K562 (cell line): ENCODE measurements around the gene DHPS. TPM values are rescaled to one million over a fixed set of nuclear protein-coding genes. Genes with fewer than 3 reads are reported as not detected.

Experiments
- CBX1 ChIP-seq: sonication (generic); IDR thresholded peaks from 2 replicates; pipeline ENCODE4 v1.6.1; 2016; ENCODE audit warnings: antibody characterized with exemption, low read depth, mild to moderate bottlenecking
- EGR1 ChIP-seq: fragments of 450-650 bp; conservative IDR thresholded peaks from 2 replicates; pipeline ENCODE4 v1.6.1; 2017; ENCODE audit warnings: mild to moderate bottlenecking
- EWSR1 ChIP-seq: fragments of 450-650 bp; IDR thresholded peaks from 2 replicates; pipeline ENCODE4 v1.6.1; 2018; ENCODE audit warnings: borderline replicate concordance, mild to moderate bottlenecking, low read depth, moderate library complexity; ENCODE audit not compliant: partially characterized antibody
- HDAC2 ChIP-seq: fragments of 450-650 bp; IDR thresholded peaks from 2 replicates; pipeline ENCODE4 v1.6.1; 2016; ENCODE audit warnings: mild to moderate bottlenecking
- HMG20A ChIP-seq: fragments of 450-650 bp; formaldehyde crosslinking; conservative IDR thresholded peaks from 2 replicates; pipeline ENCODE4 v1.4.0; 2020; ENCODE audit warnings: mild to moderate bottlenecking, mixed read lengths
- MCM2 ChIP-seq: fragments of 450-650 bp; IDR thresholded peaks from 2 replicates; pipeline ENCODE4 v1.6.1; 2017; ENCODE audit warnings: low read depth, mild to moderate bottlenecking
- MEF2D ChIP-seq: conservative IDR thresholded peaks from 2 replicates; pipeline ENCODE4 v1.6.1; 2016; ENCODE audit warnings: low read depth, missing genetic modification characterization, missing compliant biosample characterization
- ZNF75A ChIP-seq: fragments of 450-650 bp; formaldehyde crosslinking; IDR thresholded peaks from 2 replicates; pipeline ENCODE4 v1.4.0; 2020; ENCODE audit warnings: mild to moderate bottlenecking
- polyA plus RNA-seq, 8 experiments: library from polyadenylated mRNA; depleted of rRNA in 4 of 8; stranded (reverse) in 5 of 8; unstranded in 3 of 8; fragments of >200 nt; fragmentation: Nextera tagmentation in 2 of 8; fragmentation: Illumina TruSeq in 1 of 8; extraction: Ambion mirVana in 2 of 8; extraction: Trizol in 1 of 8; gene quantifications; 2 replicates each; pipeline versions ENCODE4 v1.2.1 to v1.2.3, GENCODE V29; 2011 to 2014; ENCODE audit warnings: inconsistent platforms in 1 of 8, missing spikeins in 1 of 8
- total RNA-seq, 7 experiments: library from RNA; depleted of rRNA in 6 of 7; stranded (reverse); fragments of >200 nt in 6 of 7; fragmentation: Illumina TruSeq in 2 of 7; extraction: Trizol in 2 of 7; gene quantifications; 2 replicates each; pipeline versions ENCODE4 v1.2.1 to v1.2.3, GENCODE V29; 2011 to 2021; ENCODE audit warnings: low replicate concordance in 1 of 7
- TF ChIP-seq, protein P1 (sequence below), 2 experiments: fragments of 450-650 bp; IDR thresholded peaks; 2 replicates each; pipeline ENCODE4 v1.6.1; 2016; ENCODE audit warnings: mild to moderate bottlenecking in 2 of 2, borderline replicate concordance in 1 of 2, low read depth in 1 of 2, moderate library complexity in 1 of 2
- TF ChIP-seq, protein P2 (sequence below): fragments of 450-650 bp; IDR thresholded peaks from one replicate; pipeline ENCODE4 v1.6.1; 2018; ENCODE audit warnings: mild to moderate bottlenecking, moderate library complexity; ENCODE audit not compliant: partially characterized antibody
- TF ChIP-seq, protein P3 (sequence below): fragments of 450-650 bp; formaldehyde crosslinking; IDR thresholded peaks from 2 replicates; pipeline ENCODE4 v1.4.0; 2020; ENCODE audit warnings: mild to moderate bottlenecking
- TF ChIP-seq, protein P4 (sequence below): sonication (generic); formaldehyde crosslinking; IDR thresholded peaks from 2 replicates; pipeline ENCODE4 v1.8.0; 2023; ENCODE audit warnings: mild to moderate bottlenecking, missing genetic modification reagents

Gene DHPS
- total and polyA plus RNA-seq, 9 of the 15 experiments (the other 6 are each of a cell fraction or from before 2014, with no cell fraction given): 47.1 to 110 (median 79.9) TPM

DNA sequence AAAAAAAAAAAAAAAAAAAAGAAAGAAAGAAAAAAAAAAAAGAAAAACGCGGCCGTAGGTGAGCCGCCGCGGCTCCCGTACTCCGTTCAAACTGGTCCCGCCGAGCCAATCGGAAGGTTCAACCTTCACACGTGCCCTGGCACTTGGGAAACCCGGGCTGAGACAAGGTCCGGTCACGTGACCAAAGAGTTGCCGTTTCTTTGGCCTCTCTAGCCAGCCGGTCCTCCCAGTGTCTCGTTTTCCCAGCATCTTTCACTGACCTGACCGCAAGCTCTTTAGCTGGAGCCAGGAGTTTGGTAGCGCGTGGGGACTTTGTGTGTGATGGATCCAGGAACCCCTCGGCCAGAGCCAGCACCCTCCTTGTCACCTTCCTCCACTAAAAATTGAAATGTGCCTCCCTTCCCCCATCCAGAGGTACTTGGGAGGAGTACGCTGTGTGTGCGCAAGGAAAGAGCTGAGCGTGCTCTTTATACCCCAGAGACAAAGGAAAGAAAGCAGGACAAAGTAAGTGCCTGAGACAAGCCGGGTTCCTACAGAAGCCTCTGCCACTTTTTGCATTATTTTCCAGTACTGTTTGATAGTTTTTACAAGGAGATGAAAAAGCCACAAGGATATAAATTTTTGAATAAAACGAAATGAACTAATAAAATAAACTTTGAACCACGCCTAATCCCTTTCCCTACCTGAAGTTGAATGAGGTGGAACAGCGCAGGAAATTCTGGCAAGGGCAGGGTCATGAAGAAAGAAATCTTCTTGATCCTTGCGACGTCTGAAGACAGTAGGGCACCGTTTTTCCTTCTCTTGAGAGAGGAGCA lies 41.1 kb upstream of the DHPS start (continued):
- TF ChIP-seq, protein P1, sequence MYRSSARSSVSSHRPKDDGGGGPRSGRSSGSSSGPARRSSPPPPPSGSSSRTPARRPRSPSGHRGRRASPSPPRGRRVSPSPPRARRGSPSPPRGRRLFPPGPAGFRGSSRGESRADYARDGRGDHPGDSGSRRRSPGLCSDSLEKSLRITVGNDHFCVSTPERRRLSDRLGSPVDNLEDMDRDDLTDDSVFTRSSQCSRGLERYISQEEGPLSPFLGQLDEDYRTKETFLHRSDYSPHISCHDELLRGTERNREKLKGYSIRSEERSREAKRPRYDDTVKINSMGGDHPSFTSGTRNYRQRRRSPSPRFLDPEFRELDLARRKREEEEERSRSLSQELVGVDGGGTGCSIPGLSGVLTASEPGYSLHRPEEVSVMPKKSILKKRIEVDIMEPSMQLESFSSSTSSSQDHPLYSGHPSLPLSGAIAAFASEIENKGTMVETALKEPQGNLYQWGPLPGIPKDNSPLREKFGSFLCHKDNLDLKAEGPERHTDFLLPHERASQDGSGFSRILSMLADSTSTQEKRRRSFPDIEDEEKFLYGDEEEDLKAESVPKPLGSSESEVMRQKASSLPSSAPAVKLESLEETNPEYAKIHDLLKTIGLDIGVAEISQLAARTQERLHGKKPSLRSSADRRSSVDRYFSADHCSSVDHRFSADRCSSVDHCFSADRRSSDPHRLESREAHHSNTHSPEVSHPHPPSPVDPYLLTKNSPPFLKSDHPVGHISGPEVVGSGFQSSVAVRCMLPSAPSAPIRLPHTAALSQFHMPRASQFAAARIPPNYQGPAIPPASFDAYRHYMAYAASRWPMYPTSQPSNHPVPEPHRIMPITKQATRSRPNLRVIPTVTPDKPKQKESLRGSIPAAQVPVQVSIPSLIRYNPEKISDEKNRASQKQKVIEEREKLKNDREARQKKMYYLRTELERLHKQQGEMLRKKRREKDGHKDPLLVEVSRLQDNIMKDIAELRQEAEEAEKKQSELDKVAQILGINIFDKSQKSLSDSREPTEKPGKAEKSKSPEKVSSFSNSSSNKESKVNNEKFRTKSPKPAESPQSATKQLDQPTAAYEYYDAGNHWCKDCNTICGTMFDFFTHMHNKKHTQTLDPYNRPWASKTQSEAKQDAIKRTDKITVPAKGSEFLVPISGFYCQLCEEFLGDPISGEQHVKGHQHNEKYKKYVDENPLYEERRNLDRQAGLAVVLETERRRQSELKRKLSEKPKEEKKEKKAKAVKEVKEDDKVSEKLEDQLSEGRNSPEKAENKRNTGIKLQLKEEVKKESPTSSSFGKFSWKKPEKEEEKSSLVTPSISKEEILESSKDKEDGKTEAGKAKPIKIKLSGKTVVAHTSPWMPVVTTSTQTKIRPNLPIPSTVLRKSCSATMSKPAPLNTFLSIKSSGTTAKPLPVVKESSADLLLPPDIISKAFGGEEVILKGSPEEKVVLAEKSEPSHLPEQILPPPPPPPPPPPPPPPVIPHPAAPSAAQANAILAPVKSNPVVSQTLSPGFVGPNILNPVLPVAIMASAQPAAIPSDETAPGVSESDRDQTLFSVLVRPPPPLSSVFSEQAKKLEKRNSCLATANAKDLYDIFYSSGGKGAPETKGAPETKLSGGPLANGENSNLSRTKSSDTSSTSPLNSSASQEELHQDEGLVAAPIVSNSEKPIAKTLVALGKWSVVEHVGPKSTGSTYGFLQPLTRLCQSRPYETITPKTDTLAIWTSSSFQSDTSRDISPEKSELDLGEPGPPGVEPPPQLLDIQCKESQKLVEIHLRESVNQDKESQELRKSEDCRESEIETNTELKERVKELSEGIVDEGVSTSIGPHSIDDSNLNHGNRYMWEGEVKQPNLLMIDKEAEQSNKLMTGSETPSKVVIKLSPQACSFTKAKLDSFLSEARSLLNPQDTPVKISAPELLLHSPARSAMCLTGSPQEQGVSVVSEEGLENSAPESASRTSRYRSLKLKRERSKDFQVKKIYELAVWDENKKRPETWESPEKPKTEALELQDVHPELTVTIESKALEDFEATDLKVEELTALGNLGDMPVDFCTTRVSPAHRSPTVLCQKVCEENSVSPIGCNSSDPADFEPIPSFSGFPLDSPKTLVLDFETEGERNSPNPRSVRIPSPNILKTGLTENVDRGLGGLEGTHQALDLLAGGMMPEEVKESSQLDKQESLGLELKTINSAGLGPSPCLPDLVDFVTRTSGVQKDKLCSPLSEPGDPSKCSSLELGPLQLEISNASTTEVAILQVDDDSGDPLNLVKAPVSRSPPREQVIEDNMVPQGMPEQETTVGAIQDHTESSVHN (IDR thresholded peaks at IDR 0.05; ENCODE audit: borderline replicate concordance in 1 of 2, low read depth in 1 of 2): peak in 1 of 2 experiments; percentile 69; a peak in 1 of 4 replicates
- TF ChIP-seq, protein P2, sequence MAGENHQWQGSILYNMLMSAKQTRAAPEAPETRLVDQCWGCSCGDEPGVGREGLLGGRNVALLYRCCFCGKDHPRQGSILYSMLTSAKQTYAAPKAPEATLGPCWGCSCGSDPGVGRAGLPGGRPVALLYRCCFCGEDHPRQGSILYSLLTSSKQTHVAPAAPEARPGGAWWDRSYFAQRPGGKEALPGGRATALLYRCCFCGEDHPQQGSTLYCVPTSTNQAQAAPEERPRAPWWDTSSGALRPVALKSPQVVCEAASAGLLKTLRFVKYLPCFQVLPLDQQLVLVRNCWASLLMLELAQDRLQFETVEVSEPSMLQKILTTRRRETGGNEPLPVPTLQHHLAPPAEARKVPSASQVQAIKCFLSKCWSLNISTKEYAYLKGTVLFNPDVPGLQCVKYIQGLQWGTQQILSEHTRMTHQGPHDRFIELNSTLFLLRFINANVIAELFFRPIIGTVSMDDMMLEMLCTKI: no peak
- no peak for TF ChIP-seq EWSR1
- TF ChIP-seq MCM2: no peak
- TF ChIP-seq, protein P3, sequence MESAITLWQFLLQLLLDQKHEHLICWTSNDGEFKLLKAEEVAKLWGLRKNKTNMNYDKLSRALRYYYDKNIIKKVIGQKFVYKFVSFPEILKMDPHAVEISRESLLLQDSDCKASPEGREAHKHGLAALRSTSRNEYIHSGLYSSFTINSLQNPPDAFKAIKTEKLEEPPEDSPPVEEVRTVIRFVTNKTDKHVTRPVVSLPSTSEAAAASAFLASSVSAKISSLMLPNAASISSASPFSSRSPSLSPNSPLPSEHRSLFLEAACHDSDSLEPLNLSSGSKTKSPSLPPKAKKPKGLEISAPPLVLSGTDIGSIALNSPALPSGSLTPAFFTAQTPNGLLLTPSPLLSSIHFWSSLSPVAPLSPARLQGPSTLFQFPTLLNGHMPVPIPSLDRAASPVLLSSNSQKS (CRISPR knock-in tag): no peak
- no peak for TF ChIP-seq CBX1
- TF ChIP-seq HDAC2: peak; percentile 47; the same call in 1 of the 2 replicates
- peak; percentile 55; the same call in 1 of the 2 replicates for TF ChIP-seq EGR1
- TF ChIP-seq HMG20A (CRISPR knock-in tag): no peak
- TF ChIP-seq ZNF75A (CRISPR knock-in tag): no peak
- TF ChIP-seq, protein P4, sequence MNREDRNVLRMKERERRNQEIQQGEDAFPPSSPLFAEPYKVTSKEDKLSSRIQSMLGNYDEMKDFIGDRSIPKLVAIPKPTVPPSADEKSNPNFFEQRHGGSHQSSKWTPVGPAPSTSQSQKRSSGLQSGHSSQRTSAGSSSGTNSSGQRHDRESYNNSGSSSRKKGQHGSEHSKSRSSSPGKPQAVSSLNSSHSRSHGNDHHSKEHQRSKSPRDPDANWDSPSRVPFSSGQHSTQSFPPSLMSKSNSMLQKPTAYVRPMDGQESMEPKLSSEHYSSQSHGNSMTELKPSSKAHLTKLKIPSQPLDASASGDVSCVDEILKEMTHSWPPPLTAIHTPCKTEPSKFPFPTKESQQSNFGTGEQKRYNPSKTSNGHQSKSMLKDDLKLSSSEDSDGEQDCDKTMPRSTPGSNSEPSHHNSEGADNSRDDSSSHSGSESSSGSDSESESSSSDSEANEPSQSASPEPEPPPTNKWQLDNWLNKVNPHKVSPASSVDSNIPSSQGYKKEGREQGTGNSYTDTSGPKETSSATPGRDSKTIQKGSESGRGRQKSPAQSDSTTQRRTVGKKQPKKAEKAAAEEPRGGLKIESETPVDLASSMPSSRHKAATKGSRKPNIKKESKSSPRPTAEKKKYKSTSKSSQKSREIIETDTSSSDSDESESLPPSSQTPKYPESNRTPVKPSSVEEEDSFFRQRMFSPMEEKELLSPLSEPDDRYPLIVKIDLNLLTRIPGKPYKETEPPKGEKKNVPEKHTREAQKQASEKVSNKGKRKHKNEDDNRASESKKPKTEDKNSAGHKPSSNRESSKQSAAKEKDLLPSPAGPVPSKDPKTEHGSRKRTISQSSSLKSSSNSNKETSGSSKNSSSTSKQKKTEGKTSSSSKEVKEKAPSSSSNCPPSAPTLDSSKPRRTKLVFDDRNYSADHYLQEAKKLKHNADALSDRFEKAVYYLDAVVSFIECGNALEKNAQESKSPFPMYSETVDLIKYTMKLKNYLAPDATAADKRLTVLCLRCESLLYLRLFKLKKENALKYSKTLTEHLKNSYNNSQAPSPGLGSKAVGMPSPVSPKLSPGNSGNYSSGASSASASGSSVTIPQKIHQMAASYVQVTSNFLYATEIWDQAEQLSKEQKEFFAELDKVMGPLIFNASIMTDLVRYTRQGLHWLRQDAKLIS (CRISPR knock-in tag): 0 out of 2 replicates have a peak, but pooled peaks have one; percentile 54
- 0 out of 2 replicates have a peak, but pooled peaks have one; percentile 51 for TF ChIP-seq MEF2D
